Measurements from ENCODE around the gene CBX3. TPM values are rescaled to one million over a fixed set of nuclear protein-coding genes. Genes with fewer than 3 reads are reported as not detected.

CBX3 gene
- total and polyA plus RNA-seq, 4 donors = 26.9 to 53.3 (median 33.0) TPM

DNA sequence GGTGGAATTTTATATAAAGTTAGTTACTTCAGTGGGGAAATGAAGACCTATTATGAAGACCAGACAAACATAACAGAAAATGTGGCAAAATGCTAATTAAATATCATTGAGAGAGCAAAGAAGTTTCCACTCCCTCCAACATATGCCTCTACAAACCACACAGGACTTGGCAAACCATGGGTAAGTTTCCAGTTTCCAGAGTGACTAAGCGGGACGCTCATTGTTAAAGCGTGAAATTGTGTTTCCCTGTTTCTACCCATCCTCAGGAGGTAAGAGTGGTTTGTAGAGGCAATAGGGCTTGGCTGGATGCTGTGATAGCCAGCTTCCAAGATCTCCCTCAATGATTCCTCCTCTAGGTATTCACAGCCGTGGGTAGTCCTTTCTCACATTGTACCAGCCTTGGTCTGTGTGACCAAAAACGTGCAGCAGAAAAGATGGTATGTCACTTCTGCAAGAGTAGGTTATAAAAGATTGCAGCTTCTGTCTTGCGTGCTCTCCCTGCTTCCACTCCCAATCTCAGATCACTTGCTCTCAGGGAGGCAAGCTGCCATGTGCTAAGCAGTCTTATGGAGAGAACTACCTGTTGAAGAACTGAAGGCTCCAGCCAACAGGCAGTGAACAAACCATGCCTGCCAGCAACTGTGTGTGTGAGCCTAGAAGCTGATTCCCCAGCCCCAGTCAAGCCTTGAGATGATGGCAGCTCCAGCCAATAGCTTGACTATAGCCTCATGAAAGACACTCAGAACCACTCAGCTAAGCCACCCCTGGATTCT lies 35.7 kb downstream of the CBX3 start:
- TF ChIP-seq GABPA (IDR thresholded peaks at IDR 0.05 in 1 of 2, conservative IDR thresholded peaks at IDR 0.05 in 1 of 2) = no peak
- no peak for TF ChIP-seq EGR1 (IDR thresholded peaks at IDR 0.05; ENCODE audit: low read depth in 2 of 2)

GRCh38 chr7:26238032-26238431 lies 36.5 kb downstream of the CBX3 start:
- Histone ChIP-seq H3K9ac (ENCODE audit: low read depth in 1 of 2, low read length in 2 of 2) (no peak overlapping the region), H3K27me3 (ENCODE audit: control insufficient read depth in 4 of 4, insufficient read depth in 4 of 4, low read length in 3 of 4) (no peaks in the 10 kb centered on the region), H3K4me1 (ENCODE audit: control insufficient read depth in 4 of 4, insufficient read depth in 4 of 4, low read length in 3 of 4) (no peaks in the 10 kb centered on the region), H3K4me3 (ENCODE audit: low read depth in 1 of 3, low read length in 3 of 3) (no peak overlapping the region), H3K27ac (ENCODE audit: low read depth in 1 of 2, low read length in 2 of 2) (no peak overlapping the region), H3K9me3 (ENCODE audit: control insufficient read depth in 4 of 4, low read length in 3 of 4) (no peaks in the 10 kb centered on the region), H3K36me3 (ENCODE audit: control insufficient read depth in 4 of 4, insufficient read depth in 3 of 4, low read depth in 1 of 4, low read length in 3 of 4) (no peaks in the 10 kb centered on the region)
- no peak for TF ChIP-seq GABPA (IDR thresholded peaks at IDR 0.05 in 1 of 2, conservative IDR thresholded peaks at IDR 0.05 in 1 of 2)
- DNase-seq (ENCODE audit: low spot score) = no peak
- 71% methylated on average over 3 of the region's 3 CpGs for WGBS

More for the DNA sequence above, 35.7 kb downstream of the CBX3 start:
- no peaks in the 10 kb centered on the region for H3K36me3 ChIP-seq (ENCODE audit: control insufficient read depth in 4 of 4, insufficient read depth in 3 of 4, low read depth in 1 of 4, low read length in 3 of 4)
- H3K4me3 ChIP-seq (ENCODE audit: low read depth in 1 of 3, low read length in 3 of 3) = no peak overlapping the region
- no peak overlapping the region for H3K27ac ChIP-seq (ENCODE audit: low read depth in 1 of 2, low read length in 2 of 2)
- no peak overlapping the region for H3K9ac ChIP-seq (ENCODE audit: low read depth in 1 of 2, low read length in 2 of 2)
- 91% methylated on average over 6 of the region's 6 CpGs for WGBS
- no peak for DNase-seq (ENCODE audit: low spot score)
- H3K27me3 ChIP-seq (ENCODE audit: control insufficient read depth in 4 of 4, insufficient read depth in 4 of 4, low read length in 3 of 4) = no peaks in the 10 kb centered on the region
- H3K9me3 ChIP-seq (ENCODE audit: control insufficient read depth in 4 of 4, low read length in 3 of 4) = no peaks in the 10 kb centered on the region
- H3K4me1 ChIP-seq (ENCODE audit: control insufficient read depth in 4 of 4, insufficient read depth in 4 of 4, low read length in 3 of 4) = no peaks in the 10 kb centered on the region

- TF ChIP-seq ATF3 (IDR thresholded peaks at IDR 0.05) (no peak), FOXA1 (IDR thresholded peaks at IDR 0.05) (no peak), HNF4A (conservative IDR thresholded peaks at IDR 0.05) (no peak), TAF1 (conservative IDR thresholded peaks at IDR 0.05) (no peak), JUND (IDR thresholded peaks at IDR 0.05) (no peak), EGR1 (IDR thresholded peaks at IDR 0.05; ENCODE audit: low read depth in 2 of 2) (no peak), RXRA (IDR thresholded peaks at IDR 0.05) (no peak), FOXA2 (IDR thresholded peaks at IDR 0.05) (no peak)
- Histone ChIP-seq H3K27ac (ENCODE audit: low read depth in 1 of 2, low read length in 2 of 2) (no peak overlapping the region), H3K4me1 (ENCODE audit: control insufficient read depth in 4 of 4, insufficient read depth in 4 of 4, low read length in 3 of 4) (no peaks in the 10 kb centered on the region), H3K9me3 (ENCODE audit: control insufficient read depth in 4 of 4, low read length in 3 of 4) (no peaks in the 10 kb centered on the region), H3K27me3 (ENCODE audit: control insufficient read depth in 4 of 4, insufficient read depth in 4 of 4, low read length in 3 of 4) (no peaks in the 10 kb centered on the region), H3K4me3 (ENCODE audit: low read depth in 1 of 3, low read length in 3 of 3) (no peak overlapping the region), H3K9ac (ENCODE audit: low read depth in 1 of 2, low read length in 2 of 2) (no peak overlapping the region), H3K36me3 (ENCODE audit: control insufficient read depth in 4 of 4, insufficient read depth in 3 of 4, low read depth in 1 of 4, low read length in 3 of 4) (no peaks in the 10 kb centered on the region)
- no peak for DNase-seq (ENCODE audit: low spot score)
- WGBS = 93% methylated on average over 13 of the region's 13 CpGs
Observed at GRCh38 chr7:26245150-26245549, 43.6 kb downstream of the CBX3 start.

DNA sequence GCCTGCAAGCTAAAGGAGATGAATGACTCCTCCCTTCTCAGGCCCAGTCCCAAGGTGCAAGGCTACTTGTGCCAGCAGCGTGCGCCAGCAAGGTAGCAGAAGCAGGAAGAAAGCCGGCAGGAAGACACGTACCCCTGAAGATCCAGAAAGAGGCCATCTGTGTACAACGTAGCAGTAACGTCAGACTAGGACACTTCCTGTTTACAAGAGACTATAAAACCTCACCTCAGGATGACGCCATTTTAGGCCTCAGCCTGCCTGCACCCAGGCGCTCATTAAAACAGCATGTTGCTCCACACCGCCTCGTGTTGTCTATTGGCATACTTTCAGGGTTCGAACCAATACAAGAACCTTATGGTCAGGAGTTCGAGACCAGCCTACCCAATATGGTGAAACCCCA lies 48.7 kb downstream of the CBX3 start:
- Histone ChIP-seq H3K27ac (ENCODE audit: low read depth in 1 of 2, low read length in 2 of 2) (no peak overlapping the region), H3K9me3 (ENCODE audit: control insufficient read depth in 4 of 4, low read length in 3 of 4) (no peaks in the 10 kb centered on the region), H3K27me3 (ENCODE audit: control insufficient read depth in 4 of 4, insufficient read depth in 4 of 4, low read length in 3 of 4) (no peaks in the 10 kb centered on the region), H3K4me3 (ENCODE audit: low read depth in 1 of 3, low read length in 3 of 3) (no peak overlapping the region), H3K9ac (ENCODE audit: low read depth in 1 of 2, low read length in 2 of 2) (no peak overlapping the region), H3K36me3 (ENCODE audit: control insufficient read depth in 4 of 4, insufficient read depth in 3 of 4, low read depth in 1 of 4, low read length in 3 of 4) (no peaks in the 10 kb centered on the region), H3K4me1 (ENCODE audit: control insufficient read depth in 4 of 4, insufficient read depth in 4 of 4, low read length in 3 of 4) (no peaks in the 10 kb centered on the region)
- TF ChIP-seq YY1 (IDR thresholded peaks at IDR 0.05) (no peak), HNF4A (conservative IDR thresholded peaks at IDR 0.05) (no peak), TAF1 (conservative IDR thresholded peaks at IDR 0.05) (no peak), FOXA2 (IDR thresholded peaks at IDR 0.05) (no peak), GABPA (IDR thresholded peaks at IDR 0.05 in 1 of 2, conservative IDR thresholded peaks at IDR 0.05 in 1 of 2) (no peak), RAD21 (IDR thresholded peaks at IDR 0.05) (no peak), SP1 (IDR thresholded peaks at IDR 0.05) (no peak), JUND (IDR thresholded peaks at IDR 0.05) (no peak), REST (IDR thresholded peaks at IDR 0.05) (no peak), RXRA (IDR thresholded peaks at IDR 0.05) (no peak), ATF3 (IDR thresholded peaks at IDR 0.05) (no peak), FOXA1 (IDR thresholded peaks at IDR 0.05) (no peak)
- TF ChIP-seq, protein P1, sequence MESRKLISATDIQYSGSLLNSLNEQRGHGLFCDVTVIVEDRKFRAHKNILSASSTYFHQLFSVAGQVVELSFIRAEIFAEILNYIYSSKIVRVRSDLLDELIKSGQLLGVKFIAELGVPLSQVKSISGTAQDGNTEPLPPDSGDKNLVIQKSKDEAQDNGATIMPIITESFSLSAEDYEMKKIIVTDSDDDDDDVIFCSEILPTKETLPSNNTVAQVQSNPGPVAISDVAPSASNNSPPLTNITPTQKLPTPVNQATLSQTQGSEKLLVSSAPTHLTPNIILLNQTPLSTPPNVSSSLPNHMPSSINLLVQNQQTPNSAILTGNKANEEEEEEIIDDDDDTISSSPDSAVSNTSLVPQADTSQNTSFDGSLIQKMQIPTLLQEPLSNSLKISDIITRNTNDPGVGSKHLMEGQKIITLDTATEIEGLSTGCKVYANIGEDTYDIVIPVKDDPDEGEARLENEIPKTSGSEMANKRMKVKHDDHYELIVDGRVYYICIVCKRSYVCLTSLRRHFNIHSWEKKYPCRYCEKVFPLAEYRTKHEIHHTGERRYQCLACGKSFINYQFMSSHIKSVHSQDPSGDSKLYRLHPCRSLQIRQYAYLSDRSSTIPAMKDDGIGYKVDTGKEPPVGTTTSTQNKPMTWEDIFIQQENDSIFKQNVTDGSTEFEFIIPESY (IDR thresholded peaks at IDR 0.05) = no peak
- 88% methylated on average over 12 of the region's 12 CpGs for WGBS
- no peak for DNase-seq (ENCODE audit: low spot score)
